H1 (cell line): ENCODE data around the gene SLC7A11. TPM values are rescaled to one million over a fixed set of nuclear protein-coding genes. Genes with fewer than 3 reads are reported as not detected.

Source experiments
- HDAC2 ChIP-seq, 2 experiments: fragments of 300-600 bp in 1 of 2; sonication (generic) in 1 of 2; IDR thresholded peaks; 2 replicates each; pipeline ENCODE4 v1.6.1; 2011 to 2012; ENCODE audit warnings: low read depth in 2 of 2, low read length in 2 of 2, mild to moderate bottlenecking in 2 of 2, moderate library complexity in 2 of 2, borderline replicate concordance in 1 of 2, inconsistent platforms in 1 of 2
- polyA plus RNA-seq, 7 experiments: library from polyadenylated mRNA; depleted of rRNA in 3 of 7; stranded (reverse) in 5 of 7; unstranded in 2 of 7; fragments of >200 nt in 5 of 7; fragments of 200-250 nt in 2 of 7; gene quantifications; 1 replicate in 5 of 7; 2 replicates in 1 of 7; 4 replicates in 1 of 7; pipeline versions ENCODE4 v1.2.1 to v1.2.3, GENCODE V29; 2011 to 2013; ENCODE audit warnings: missing spikeins in 2 of 7, mixed read lengths in 2 of 7
- total RNA-seq: library from RNA; stranded (reverse); fragmentation: NEBNext Ultra II Directional; extraction: Animal tissue kit (Norgen Biotek cat#: 25700); gene quantifications from 2 replicates; pipeline ENCODE4 v1.2.1, GENCODE V29; 2021
- TF ChIP-seq, protein P1 (sequence below): fragments of 300-600 bp; sonication (generic); IDR thresholded peaks from 2 replicates; pipeline ENCODE4 v1.7.1; 2012; ENCODE audit warnings: low read length, moderate library complexity, mild to moderate bottlenecking, inconsistent platforms; ENCODE audit not compliant: insufficient replicate concordance

SLC7A11 gene
- total and polyA plus RNA-seq, 2 of the 8 experiments (the other 6 are each of a cell fraction or from before 2014, with no cell fraction given) = 6.6 to 17.0 TPM

DNA sequence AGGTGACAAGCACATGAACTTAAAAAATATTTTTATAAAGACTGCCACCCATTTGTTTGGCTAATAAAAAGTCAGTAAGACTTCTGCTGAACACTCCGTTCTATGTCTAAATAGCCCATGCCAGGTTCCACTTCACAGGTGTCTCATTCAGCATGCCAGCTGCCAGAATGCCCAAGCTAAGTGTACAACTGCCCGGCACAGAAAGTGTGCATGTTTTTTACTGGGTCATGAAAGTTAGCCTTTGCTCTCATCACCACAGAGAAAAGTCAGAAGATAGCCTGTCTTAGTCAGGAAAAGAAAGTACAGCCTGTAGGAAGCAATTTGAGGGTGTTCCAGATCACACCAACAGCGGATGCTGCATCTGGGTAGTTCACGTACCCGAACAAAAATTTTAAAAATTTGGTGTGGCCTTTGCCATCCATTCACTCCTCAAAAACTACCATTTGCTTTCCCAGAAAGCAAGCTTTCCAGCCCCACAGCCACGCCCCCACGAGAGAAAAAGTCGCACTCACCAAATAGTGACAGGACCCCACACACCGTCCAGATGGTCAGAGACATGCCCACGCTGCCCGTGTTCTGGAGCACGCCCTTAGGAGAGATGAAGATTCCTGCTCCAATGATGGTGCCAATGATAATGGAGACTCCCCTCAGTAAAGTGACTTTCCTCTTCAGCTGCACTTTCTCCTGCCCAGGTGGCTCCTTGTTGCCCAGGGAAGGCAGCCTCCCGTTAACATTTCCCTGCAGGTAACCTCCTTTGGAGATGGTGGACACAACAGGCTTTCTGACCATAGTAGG is 671 bp downstream of the SLC7A11 start (continued):
- TF ChIP-seq HDAC2 (IDR thresholded peaks at IDR 0.05; ENCODE audit: borderline replicate concordance in 1 of 2, low read depth in 2 of 2, low read length in 2 of 2) = 0 out of 4 replicates have a peak, but pooled peaks of 1 of the 2 experiments have one; percentile 30
- TF ChIP-seq, protein P1, sequence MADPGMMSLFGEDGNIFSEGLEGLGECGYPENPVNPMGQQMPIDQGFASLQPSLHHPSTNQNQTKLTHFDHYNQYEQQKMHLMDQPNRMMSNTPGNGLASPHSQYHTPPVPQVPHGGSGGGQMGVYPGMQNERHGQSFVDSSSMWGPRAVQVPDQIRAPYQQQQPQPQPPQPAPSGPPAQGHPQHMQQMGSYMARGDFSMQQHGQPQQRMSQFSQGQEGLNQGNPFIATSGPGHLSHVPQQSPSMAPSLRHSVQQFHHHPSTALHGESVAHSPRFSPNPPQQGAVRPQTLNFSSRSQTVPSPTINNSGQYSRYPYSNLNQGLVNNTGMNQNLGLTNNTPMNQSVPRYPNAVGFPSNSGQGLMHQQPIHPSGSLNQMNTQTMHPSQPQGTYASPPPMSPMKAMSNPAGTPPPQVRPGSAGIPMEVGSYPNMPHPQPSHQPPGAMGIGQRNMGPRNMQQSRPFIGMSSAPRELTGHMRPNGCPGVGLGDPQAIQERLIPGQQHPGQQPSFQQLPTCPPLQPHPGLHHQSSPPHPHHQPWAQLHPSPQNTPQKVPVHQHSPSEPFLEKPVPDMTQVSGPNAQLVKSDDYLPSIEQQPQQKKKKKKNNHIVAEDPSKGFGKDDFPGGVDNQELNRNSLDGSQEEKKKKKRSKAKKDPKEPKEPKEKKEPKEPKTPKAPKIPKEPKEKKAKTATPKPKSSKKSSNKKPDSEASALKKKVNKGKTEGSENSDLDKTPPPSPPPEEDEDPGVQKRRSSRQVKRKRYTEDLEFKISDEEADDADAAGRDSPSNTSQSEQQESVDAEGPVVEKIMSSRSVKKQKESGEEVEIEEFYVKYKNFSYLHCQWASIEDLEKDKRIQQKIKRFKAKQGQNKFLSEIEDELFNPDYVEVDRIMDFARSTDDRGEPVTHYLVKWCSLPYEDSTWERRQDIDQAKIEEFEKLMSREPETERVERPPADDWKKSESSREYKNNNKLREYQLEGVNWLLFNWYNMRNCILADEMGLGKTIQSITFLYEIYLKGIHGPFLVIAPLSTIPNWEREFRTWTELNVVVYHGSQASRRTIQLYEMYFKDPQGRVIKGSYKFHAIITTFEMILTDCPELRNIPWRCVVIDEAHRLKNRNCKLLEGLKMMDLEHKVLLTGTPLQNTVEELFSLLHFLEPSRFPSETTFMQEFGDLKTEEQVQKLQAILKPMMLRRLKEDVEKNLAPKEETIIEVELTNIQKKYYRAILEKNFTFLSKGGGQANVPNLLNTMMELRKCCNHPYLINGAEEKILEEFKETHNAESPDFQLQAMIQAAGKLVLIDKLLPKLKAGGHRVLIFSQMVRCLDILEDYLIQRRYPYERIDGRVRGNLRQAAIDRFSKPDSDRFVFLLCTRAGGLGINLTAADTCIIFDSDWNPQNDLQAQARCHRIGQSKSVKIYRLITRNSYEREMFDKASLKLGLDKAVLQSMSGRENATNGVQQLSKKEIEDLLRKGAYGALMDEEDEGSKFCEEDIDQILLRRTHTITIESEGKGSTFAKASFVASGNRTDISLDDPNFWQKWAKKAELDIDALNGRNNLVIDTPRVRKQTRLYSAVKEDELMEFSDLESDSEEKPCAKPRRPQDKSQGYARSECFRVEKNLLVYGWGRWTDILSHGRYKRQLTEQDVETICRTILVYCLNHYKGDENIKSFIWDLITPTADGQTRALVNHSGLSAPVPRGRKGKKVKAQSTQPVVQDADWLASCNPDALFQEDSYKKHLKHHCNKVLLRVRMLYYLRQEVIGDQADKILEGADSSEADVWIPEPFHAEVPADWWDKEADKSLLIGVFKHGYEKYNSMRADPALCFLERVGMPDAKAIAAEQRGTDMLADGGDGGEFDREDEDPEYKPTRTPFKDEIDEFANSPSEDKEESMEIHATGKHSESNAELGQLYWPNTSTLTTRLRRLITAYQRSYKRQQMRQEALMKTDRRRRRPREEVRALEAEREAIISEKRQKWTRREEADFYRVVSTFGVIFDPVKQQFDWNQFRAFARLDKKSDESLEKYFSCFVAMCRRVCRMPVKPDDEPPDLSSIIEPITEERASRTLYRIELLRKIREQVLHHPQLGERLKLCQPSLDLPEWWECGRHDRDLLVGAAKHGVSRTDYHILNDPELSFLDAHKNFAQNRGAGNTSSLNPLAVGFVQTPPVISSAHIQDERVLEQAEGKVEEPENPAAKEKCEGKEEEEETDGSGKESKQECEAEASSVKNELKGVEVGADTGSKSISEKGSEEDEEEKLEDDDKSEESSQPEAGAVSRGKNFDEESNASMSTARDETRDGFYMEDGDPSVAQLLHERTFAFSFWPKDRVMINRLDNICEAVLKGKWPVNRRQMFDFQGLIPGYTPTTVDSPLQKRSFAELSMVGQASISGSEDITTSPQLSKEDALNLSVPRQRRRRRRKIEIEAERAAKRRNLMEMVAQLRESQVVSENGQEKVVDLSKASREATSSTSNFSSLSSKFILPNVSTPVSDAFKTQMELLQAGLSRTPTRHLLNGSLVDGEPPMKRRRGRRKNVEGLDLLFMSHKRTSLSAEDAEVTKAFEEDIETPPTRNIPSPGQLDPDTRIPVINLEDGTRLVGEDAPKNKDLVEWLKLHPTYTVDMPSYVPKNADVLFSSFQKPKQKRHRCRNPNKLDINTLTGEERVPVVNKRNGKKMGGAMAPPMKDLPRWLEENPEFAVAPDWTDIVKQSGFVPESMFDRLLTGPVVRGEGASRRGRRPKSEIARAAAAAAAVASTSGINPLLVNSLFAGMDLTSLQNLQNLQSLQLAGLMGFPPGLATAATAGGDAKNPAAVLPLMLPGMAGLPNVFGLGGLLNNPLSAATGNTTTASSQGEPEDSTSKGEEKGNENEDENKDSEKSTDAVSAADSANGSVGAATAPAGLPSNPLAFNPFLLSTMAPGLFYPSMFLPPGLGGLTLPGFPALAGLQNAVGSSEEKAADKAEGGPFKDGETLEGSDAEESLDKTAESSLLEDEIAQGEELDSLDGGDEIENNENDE = peak; percentile 8
